GM19240 (cell line): Measurements from ENCODE around the gene LRRC28.
"Not testable (repeated sequence)": the region's sequence is repeated elsewhere in the genome, so short reads cannot be mapped to it uniquely, and the experiment has no call there.

Experiments used
- DNase-seq: peaks from one replicate; pipeline ENCODE4 v3.0.0; 2011; ENCODE audit warnings: low spot score; ENCODE audit not compliant: insufficient read length

Gene LRRC28

GRCh38 chr15:99393641-99394040 lies 142.4 kb downstream of the LRRC28 start:
- DNase-seq: no peak

GRCh38 chr15:99396375-99396774 lies 145.1 kb downstream of the LRRC28 start:
- DNase-seq: no peak

- DNase-seq: no peak
Observed at GRCh38 chr15:99399061-99399460, 147.8 kb downstream of the LRRC28 start.

- DNase-seq: no peak
Observed at GRCh38 chr15:99399618-99400017, 148.3 kb downstream of the LRRC28 start.

- DNase-seq: not testable (repeated sequence)
Observed at GRCh38 chr15:99401216-99401615, 149.9 kb downstream of the LRRC28 start.

GRCh38 chr15:99402014-99402729 lies 150.9 kb downstream of the LRRC28 start:
- DNase-seq: no peak

GRCh38 chr15:99403597-99403996 lies 152.3 kb downstream of the LRRC28 start:
- DNase-seq: no peak

- DNase-seq: no peak
Observed at GRCh38 chr15:99404454-99404853, 153.2 kb downstream of the LRRC28 start.

GRCh38 chr15:99406120-99406519 lies 154.8 kb downstream of the LRRC28 start:
- no peak for DNase-seq

GRCh38 chr15:99406716-99407487 lies 155.6 kb downstream of the LRRC28 start:
- DNase-seq: no peak

- DNase-seq: no peak
Observed at GRCh38 chr15:99407716-99408115, 156.4 kb downstream of the LRRC28 start.

GRCh38 chr15:99408236-99409096 lies 157.2 kb downstream of the LRRC28 start:
- DNase-seq: no peak

GRCh38 chr15:99409097-99409473 lies 157.8 kb downstream of the LRRC28 start:
- DNase-seq: no peak

- no peak for DNase-seq
Observed at GRCh38 chr15:99409560-99409959, 158.3 kb downstream of the LRRC28 start.

- DNase-seq: no peak
Observed at GRCh38 chr15:99410477-99410876, 159.2 kb downstream of the LRRC28 start.

- no peak for DNase-seq
Observed at GRCh38 chr15:99411234-99411633, 160.0 kb downstream of the LRRC28 start.

GRCh38 chr15:99412082-99412481 lies 160.8 kb downstream of the LRRC28 start:
- DNase-seq: no peak

- DNase-seq: no peak
Observed at GRCh38 chr15:99412626-99413025, 161.3 kb downstream of the LRRC28 start.

- DNase-seq: no peak
Observed at GRCh38 chr15:99413955-99414754, 162.9 kb downstream of the LRRC28 start.

GRCh38 chr15:99414755-99415731 lies 163.8 kb downstream of the LRRC28 start:
- DNase-seq: no peak
